NCI-H510A (cell line): ENCODE data around the gene SORBS1.

Experiments used
- DNase-seq: peaks from one replicate; lab custom pipeline; 2025; lab: John Stamatoyannopoulos, UW

The SORBS1 gene

GRCh38 chr10:95346715-95347401, 214.3 kb downstream of the SORBS1 start:
- no peak for DNase-seq

- no peak for DNase-seq
Measured at GRCh38 chr10:95343573-95343972, 217.6 kb downstream of the SORBS1 start.

DNA sequence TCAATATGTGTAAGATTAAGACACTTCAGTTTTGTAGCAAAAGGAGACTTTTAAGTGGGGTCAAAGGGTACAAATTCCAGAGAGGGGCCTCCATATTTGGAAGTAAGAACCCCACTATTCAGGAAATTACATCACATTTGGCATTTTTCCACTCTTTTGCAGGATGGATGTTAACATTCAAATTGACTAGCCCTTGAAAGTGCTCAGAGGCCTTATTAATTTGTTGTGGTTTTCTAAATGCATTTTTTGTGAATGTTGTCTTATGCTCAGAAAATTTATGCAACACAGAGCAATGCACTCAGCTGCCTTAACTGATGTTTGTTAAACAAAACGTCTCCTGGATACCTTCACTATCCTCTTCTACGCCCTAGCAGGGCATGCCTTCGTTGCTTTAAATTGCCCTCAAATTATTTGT, 219.4 kb downstream of the SORBS1 start:
- no peak for DNase-seq

- no peak for DNase-seq
Measured at GRCh38 chr10:95339863-95340262, 221.3 kb downstream of the SORBS1 start.

- DNase-seq = no peak
Measured at GRCh38 chr10:95337423-95338160, 223.6 kb downstream of the SORBS1 start.

GRCh38 chr10:95336702-95337101, 224.5 kb downstream of the SORBS1 start:
- no peak for DNase-seq

- no peak for DNase-seq
Measured at GRCh38 chr10:95335933-95336699, 225.1 kb downstream of the SORBS1 start.

DNA sequence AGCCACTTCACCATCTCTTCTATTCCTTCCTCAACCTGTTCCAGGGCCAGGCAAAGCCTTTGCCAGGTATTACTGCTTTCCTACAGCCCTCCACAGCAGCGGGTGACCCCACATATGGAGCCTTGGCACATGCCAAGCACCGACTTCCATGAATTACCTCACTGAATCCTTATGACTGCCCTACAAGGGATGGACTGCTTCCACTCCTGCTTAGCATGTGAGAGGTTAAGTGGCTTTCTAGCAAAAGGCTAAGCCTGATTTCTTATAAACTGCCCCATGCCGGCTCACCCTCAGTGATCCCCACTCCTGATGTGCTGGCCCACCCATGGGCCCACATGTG, 226.4 kb downstream of the SORBS1 start:
- DNase-seq = no peak

GRCh38 chr10:95333997-95334804, 227.0 kb downstream of the SORBS1 start:
- no peak for DNase-seq

DNA sequence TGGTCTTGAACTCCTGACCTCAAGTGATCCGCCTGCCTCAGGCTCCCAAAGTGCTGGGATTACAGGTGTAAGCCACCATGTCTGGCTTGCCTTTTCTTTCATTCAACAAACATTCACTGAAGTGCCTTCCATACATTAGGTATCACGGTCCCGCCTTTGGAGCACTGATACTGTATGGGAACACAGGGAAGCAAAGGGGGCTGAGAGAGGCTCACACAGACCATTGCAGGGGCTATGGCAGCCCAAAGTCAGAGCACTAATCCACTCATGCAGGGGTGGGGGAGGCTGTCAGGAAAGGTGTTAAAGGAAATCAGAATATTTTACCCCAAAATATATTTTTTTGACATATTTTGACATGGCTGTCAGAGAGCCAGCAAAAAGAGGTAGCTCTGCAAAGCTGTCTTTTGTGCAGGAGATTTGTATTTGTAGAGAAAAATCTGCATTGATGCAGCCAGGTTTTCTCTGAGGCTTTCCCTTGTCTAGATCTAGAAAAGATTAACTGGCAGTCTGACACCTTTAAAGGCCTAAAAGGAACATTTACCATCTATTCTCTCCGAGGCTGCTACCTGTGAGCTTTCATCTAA, 228.4 kb downstream of the SORBS1 start:
- DNase-seq = no peak

- DNase-seq = no peak
Measured at GRCh38 chr10:95331596-95332130, 229.5 kb downstream of the SORBS1 start.

DNA sequence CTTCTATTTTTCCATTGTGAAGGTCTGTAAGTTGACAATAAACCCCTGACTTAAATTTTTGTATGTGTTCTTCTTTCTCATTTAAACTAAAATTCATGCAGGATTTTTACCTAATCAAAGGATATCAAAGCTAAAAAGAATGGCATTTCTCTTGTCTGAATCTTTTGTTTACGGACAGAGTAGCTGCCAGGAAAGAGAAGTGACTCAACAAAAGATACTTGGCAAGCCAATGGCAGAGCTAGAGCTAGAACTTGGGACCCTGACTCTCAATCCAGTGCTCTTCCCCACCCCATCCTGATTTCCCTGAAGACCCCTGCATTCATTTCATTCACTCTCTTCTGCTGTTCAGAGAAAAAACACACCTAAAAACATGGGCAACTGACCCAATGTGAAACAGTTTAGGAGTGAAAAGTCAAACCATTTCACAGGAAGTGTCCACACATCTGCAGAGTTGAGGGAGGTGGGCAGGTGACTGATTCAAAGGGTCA, 230.2 kb downstream of the SORBS1 start:
- DNase-seq = no peak

DNA sequence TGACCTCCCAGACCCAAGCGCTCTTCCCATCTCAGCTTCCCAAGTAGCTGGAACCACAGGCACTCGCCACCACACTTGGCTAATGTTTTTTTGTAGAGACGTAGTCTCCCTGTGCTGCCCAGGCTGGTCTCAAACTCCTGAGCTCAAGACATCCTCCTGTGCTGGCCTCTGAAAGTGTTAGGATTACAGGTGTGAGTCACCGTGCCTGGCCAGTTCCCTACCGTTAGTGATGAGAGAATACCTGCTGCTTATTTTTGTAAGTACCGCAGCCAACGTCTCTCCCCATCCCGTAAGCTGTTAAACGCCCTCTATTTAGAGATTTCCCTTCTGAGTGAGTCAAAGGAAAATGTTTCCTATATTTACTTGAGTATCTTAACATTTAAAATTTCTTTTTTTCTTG, 231.9 kb downstream of the SORBS1 start:
- DNase-seq = no peak

- no peak for DNase-seq
Measured at GRCh38 chr10:95328013-95328412, 233.2 kb downstream of the SORBS1 start.

- peak; percentile 59 for DNase-seq
Measured at GRCh38 chr10:95327367-95327766, 233.8 kb downstream of the SORBS1 start.

- DNase-seq = no peak
Measured at GRCh38 chr10:95326396-95326795, 234.8 kb downstream of the SORBS1 start.

DNA sequence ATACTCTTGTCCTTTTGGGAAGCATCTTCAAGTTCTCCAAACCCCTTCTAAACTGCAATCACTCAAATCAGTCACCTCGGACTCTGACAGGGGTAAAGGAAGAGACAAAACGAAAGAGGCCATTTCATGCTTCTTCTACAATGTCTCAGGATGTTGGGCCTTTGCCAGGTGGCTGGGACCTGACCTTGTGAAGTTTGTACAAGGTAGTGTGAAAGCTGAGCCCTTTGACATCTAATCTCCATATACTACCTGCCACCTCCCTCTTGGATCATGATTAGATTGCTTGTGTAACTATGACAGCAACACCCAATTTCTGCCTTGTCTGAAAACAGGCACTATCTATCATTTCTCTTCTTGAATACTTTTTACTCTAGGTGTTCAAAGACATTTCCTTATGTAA, 235.3 kb downstream of the SORBS1 start:
- DNase-seq = no peak

- DNase-seq = no peak
Measured at GRCh38 chr10:95324436-95325268, 236.5 kb downstream of the SORBS1 start.

GRCh38 chr10:95321554-95322301, 239.4 kb downstream of the SORBS1 start:
- DNase-seq = no peak

DNA sequence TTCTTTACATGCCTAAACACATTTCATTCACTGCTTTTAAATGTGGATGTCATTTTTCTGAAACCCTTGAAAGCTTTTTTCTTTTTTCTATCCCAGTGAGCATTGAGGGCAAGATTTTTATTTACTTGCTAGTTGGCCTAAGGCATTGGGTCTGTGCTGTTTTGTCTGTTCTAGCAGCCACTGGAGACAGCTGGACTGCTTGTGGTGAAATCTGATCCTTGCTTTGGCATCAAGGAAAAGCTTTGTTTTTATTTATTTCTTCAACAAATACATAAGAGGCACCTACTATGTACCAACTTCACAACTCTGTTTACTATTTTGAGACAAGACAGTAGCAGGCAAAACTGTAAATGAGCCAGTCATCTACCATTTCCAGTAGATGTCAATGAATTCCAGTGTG, 241.9 kb downstream of the SORBS1 start:
- DNase-seq = no peak
